ENCODE results near the gene C16orf89. TPM values are rescaled to one million over a fixed set of nuclear protein-coding genes. Genes with fewer than 3 reads are reported as not detected.

Gene C16orf89
- total RNA-seq, 3 donors from 2014 or later (not counting 1 experiment from before 2014, with no cell fraction given): not detected

- no peaks in the 10 kb centered on the region for H3K9me3 ChIP-seq (ENCODE audit: control insufficient read depth, insufficient read depth, low read length)
- H3K4me3 Mint-ChIP-seq: no peak overlapping the region
- H3K4me1 ChIP-seq (ENCODE audit: control insufficient read depth, insufficient read depth, low read length): no peaks in the 10 kb centered on the region
- H3K27me3 ChIP-seq (ENCODE audit: control insufficient read depth, insufficient read depth, low read length): no peaks in the 10 kb centered on the region
- H3K36me3 Mint-ChIP-seq: no peaks in the 10 kb centered on the region
- no peak for ATAC-seq
- TF ChIP-seq CTCF (IDR thresholded peaks at IDR 0.05): no peak
- H3K27me3 Mint-ChIP-seq (ENCODE audit: low read depth in 2 of 2): peaks cover 0 to 7% of the 10 kb centered on the region in 2 donors
- no peak overlapping the region for H3K27ac ChIP-seq (ENCODE audit: low read length)
- 76% methylated on average over 17 of the region's 18 CpGs for WGBS (ENCODE audit: insufficient coverage)
- no peaks in the 10 kb centered on the region for H3K9me3 Mint-ChIP-seq
- DNase-seq: no peak
- intact Hi-C loops (cut with micrococcal nuclease): no loop called here
- no peaks in the 10 kb centered on the region for H3K4me1 Mint-ChIP-seq
- no peak overlapping the region for H3K4me3 ChIP-seq (ENCODE audit: low read length)
- no peak overlapping the region for H3K27ac Mint-ChIP-seq
- H3K36me3 ChIP-seq (ENCODE audit: control insufficient read depth, insufficient read depth, low read length): no peaks in the 10 kb centered on the region
These were observed 70.9 kb downstream of the C16orf89 start for GRCh38 chr16:4994719-4995434.

Other genes with a start within 250 kb of the C16orf89 start
- gene GLYR1, start 218.7 kb downstream of the C16orf89 start, total RNA-seq: 100 to 1,000 TPM; 112 to 129 (median 125) TPM
- 10 to 100 TPM; 70.5 to 81.6 (median 79.9) TPM for gene UBN1, start 218.5 kb downstream of the C16orf89 start, total RNA-seq
- gene PPL, start 128.8 kb downstream of the C16orf89 start, total RNA-seq: not detected
- 1 to 10 TPM in 1 of 3 donors, under 1 TPM in 2; 0.27 to 1.1 (median 0.93) TPM for gene SEC14L5, start 107.6 kb downstream of the C16orf89 start, total RNA-seq
- 10 to 100 TPM; 14.7 to 27.8 (median 23.0) TPM for gene NAGPA, start 32.0 kb downstream of the C16orf89 start, total RNA-seq
- 10 to 100 TPM; 13.4 to 20.0 (median 17.4) TPM for gene ALG1, start 5.9 kb upstream of the C16orf89 start, total RNA-seq
- 1 to 10 TPM; 3.0 to 4.7 (median 3.7) TPM for gene EEF2KMT, start 31.8 kb upstream of the C16orf89 start, total RNA-seq

All from natural killer cell (primary cell).